ENCODE results near the gene DIP2C.
"Not testable (repeated sequence)": the region's sequence is repeated elsewhere in the genome, so short reads cannot be mapped to it uniquely, and the experiment has no call there.

DIP2C gene

GRCh38 chr10:610642-611305 is 78.7 kb downstream of the DIP2C start:
- DNase-seq: not testable (repeated sequence)

GRCh38 chr10:609868-610545 is 79.5 kb downstream of the DIP2C start:
- no peak for DNase-seq

- no peak for DNase-seq
Measured at GRCh38 chr10:609262-609658, 80.2 kb downstream of the DIP2C start.

- DNase-seq: no peak
Measured at GRCh38 chr10:608331-609261, 80.9 kb downstream of the DIP2C start.

- no peak for DNase-seq
Measured at GRCh38 chr10:607545-608185, 81.8 kb downstream of the DIP2C start.

GRCh38 chr10:606762-607544 is 82.5 kb downstream of the DIP2C start:
- no peak for DNase-seq

- DNase-seq: no peak
Measured at GRCh38 chr10:605632-606325, 83.7 kb downstream of the DIP2C start.

GRCh38 chr10:604716-605631 is 84.5 kb downstream of the DIP2C start:
- DNase-seq: no peak

GRCh38 chr10:603745-604144 is 85.7 kb downstream of the DIP2C start:
- no peak for DNase-seq

GRCh38 chr10:602391-603005 is 87.0 kb downstream of the DIP2C start:
- DNase-seq: no peak

GRCh38 chr10:601660-601963 is 87.9 kb downstream of the DIP2C start:
- DNase-seq: no peak

- no peak for DNase-seq
Measured at GRCh38 chr10:600876-601659, 88.4 kb downstream of the DIP2C start.

GRCh38 chr10:600234-600633 is 89.2 kb downstream of the DIP2C start:
- no peak for DNase-seq

- no peak for DNase-seq
Measured at GRCh38 chr10:599767-600166, 89.7 kb downstream of the DIP2C start.

- DNase-seq: no peak
Measured at GRCh38 chr10:598415-599170, 90.9 kb downstream of the DIP2C start.

- DNase-seq: no peak
Measured at GRCh38 chr10:597976-598375, 91.5 kb downstream of the DIP2C start.

GRCh38 chr10:596725-597345 is 92.6 kb downstream of the DIP2C start:
- DNase-seq: no peak

GRCh38 chr10:596131-596530 is 93.3 kb downstream of the DIP2C start:
- not testable (repeated sequence) for DNase-seq
